ENCODE measurements around the gene TMOD2.
"Not testable (repeated sequence)": the region's sequence is repeated elsewhere in the genome, so short reads cannot be mapped to it uniquely, and the experiment has no call there.

TMOD2 gene

GRCh38 chr15:51775967-51776816 lies 24.8 kb downstream of the TMOD2 start:
- peak; percentile 31 for DNase-seq

DNA sequence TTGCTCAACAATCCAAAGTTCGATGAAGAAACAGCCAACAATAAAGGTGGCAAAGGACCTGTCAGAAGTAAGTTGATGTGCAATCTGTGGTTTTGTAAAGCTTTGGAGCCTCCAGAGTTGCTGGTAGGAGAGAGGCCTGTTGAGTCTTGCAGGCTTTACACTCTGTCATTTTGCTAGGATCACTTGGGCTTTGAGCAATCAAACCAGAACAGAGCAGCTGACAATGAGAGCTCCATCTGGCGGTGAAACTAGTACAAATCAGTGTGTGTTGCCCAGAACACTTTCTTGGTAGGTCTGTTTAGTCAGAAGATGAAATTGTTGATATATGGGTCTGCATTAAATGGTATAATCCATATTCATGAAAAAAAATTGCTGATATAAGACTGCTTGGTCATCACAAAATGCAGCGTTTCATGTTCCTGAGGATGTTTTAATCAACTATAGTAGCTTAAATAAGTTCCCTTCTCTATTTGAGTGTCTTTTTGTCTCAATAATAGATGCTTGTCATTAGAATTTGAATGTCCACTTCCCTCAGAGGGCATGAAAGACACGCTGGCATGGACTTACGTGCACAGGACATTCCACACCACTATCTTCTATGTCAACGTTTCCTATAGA lies 25.7 kb downstream of the TMOD2 start:
- DNase-seq, result peak; percentile 73

DNA sequence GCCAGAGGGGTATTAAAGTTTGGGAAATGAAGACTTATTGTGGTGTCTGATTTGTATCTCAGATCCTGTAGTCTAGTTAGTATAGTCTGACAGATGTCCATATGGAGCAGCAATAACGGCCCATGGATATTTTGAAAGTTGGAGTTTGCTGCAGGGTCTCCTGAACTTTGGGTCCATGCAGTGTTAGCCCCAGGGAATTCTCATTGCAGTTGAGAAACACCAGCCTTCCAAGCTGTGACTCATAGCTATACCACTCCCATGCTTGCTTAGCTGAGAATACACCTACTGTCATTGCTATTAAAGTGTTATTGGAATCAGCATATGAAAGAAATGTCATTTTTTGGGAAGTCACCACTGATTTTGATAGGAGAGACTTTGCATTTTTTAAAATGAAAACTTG lies 29.2 kb downstream of the TMOD2 start:
- DNase-seq, result no peak

- no peak for DNase-seq
Measured at GRCh38 chr15:51781506-51781905, 30.1 kb downstream of the TMOD2 start.

- no peak for DNase-seq
Measured at GRCh38 chr15:51782357-51782896, 31.0 kb downstream of the TMOD2 start.

GRCh38 chr15:51783967-51784366 lies 32.6 kb downstream of the TMOD2 start:
- no peak for DNase-seq

- DNase-seq, result not testable (repeated sequence)
Measured at GRCh38 chr15:51787130-51787529, 35.7 kb downstream of the TMOD2 start.

GRCh38 chr15:51792474-51792873 lies 41.1 kb downstream of the TMOD2 start:
- DNase-seq, result not testable (repeated sequence)

DNA sequence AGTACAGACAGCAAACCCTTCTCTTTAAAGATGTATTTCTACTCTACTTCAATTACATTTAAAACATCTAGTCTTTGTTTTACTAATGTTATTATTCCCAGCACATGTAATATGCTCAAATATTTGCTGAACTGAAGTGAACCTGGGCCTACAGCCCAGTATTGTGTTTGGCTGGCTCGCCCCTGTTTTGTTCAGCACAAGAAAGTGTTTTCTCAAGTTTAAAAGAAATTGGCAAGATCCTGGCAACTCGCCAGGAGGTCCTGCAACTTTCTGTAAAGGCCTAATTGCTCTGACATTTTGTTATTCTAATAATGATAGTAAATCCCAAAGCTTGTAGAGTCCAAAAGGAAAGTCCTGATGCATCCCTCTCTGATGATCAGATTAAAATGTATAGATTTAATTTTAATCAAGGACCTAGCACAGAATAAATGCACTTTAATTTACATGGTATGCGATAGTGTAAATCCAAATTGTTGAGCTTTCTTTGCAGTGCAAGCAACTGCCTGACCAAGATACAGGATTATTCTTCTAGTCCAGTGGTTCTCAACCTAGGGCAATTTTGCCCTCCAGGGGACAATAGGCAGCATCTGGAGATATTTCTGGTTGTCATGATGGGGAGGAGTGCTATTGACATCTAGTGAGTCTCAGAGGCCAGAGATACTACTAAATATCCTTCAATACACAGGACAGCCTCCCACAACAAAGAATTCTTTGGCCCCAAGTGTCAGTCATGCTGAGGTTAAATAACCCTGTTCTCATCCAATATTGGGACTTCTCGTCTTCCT lies 42.3 kb downstream of the TMOD2 start:
- no peak for DNase-seq

DNA sequence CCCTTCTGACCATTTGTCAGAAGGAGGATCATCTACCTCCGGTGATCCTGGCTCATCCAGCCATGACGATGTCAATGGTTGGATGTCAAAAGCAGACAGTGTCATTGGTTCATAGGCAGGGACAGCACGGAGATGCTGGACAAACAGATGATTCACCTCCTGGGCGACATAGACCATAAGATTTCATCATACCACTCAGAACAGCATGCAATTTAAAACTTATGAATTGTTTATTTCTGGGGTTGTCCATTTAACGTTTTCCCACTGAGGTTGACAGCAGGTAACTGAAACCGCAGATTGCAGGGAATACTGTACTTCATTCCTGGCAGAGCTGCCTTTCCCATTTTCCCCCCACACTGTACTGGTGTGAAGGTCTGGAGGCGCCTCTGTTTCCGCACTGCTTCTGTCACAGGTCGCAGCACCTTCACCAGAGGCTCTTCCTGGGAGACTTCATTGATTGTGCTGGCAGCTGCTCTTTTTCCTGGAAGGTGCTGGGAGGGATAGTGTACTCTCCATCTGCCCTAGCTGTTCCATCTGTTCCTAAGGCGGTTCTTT lies 45.5 kb downstream of the TMOD2 start:
- no peak for DNase-seq

DNA sequence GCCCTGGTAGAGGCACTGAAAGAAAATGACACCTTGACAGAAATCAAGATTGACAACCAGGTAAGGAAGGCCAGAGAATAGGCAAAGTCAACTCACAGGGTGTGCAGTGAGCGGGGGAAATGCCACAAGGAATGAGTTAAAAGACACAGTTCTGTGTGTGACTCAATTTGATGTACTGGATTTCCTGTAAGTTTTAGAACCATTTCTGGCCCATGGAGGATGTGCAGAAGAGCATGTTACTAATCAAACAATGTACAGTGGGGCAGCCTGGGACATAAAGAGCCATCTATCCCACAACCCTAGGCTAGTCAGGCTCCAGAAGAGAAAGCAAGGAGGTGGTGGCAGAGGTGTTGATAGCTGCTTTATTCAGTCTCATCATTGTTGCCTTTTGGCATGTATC lies 46.9 kb downstream of the TMOD2 start:
- DNase-seq, result peak; percentile 36

GRCh38 chr15:51799282-51800252 lies 48.2 kb downstream of the TMOD2 start:
- DNase-seq, result no peak

- peak; percentile 25 for DNase-seq
Measured at GRCh38 chr15:51801391-51801835, 50.0 kb downstream of the TMOD2 start.

DNA sequence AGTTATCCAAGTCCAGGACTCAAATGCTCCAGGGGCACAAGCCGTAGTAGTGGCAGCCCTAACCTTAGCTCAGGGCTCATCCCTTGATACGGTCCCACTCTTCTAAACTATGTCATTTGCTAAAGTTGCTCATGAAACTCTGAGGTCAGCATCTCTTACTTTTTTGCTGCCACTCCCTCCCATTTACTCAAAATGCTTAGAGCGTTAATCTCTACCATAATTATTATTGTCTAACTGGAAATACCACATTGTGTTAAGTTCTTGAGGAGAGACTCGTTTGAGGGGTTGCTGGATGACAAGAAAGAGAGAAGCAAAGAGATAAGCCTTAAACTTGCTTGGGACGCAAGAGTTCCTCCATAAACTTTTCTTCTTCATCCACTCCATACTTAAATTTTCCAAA lies 51.2 kb downstream of the TMOD2 start:
- no peak for DNase-seq

- DNase-seq, result peak; percentile 25
Measured at GRCh38 chr15:51803965-51804364, 52.6 kb downstream of the TMOD2 start.

- no peak for DNase-seq
Measured at GRCh38 chr15:51806123-51806522, 54.7 kb downstream of the TMOD2 start.

DNA sequence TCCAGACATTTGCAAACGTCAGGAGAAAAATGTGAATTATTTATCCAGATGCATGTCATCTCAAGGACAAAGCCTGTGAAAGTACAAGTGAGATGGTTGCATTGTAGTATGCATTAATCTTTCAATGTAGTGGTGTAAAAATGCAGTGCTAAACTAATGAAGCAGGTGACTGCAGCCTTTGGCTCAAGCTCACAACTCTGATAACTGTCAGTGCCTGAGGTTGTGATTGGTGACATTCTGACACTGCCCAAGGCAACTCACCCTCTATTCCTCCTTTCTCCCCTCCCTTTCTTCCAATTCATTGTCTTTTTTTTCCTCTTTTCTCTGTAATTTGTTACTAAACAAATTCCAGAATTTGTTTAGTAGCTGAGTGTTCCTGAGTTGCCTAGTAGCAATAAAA lies 58.1 kb downstream of the TMOD2 start:
- DNase-seq, result no peak

DNA sequence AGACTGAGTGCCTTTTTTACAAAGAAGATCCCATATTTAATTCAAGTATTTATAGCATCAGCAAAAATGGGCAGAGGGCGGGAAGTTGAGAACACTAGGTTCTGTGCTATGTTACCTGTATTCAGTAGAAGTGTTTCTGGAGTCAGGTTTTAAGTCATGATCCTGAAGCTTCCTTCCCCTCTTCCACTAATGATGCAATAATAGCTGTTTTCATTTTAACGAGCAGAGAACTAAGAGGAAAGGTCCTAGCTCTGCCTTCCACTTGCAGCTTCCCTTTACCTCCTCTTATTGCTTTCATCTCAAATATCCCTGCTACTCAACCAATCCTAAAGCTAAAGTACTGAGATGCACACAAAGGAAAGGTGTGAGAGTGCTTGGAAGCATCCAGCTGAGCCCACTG lies 61.2 kb downstream of the TMOD2 start:
- no peak for DNase-seq

- DNase-seq, result peak; percentile 74
Measured at GRCh38 chr15:51814606-51815005, 63.2 kb downstream of the TMOD2 start.

GRCh38 chr15:51816611-51817010 lies 65.2 kb downstream of the TMOD2 start:
- no peak for DNase-seq

- peak; percentile 16 for DNase-seq
Measured at GRCh38 chr15:51818150-51818549, 66.8 kb downstream of the TMOD2 start.

GRCh38 chr15:51825698-51826097 lies 74.3 kb downstream of the TMOD2 start:
- DNase-seq, result no peak

All from fibroblast of upper back skin (primary cell).